Liver (tissue), 9 donors: Measurements from ENCODE around the gene CCDC136. TPM values are rescaled to one million over a fixed set of nuclear protein-coding genes. Genes with fewer than 3 reads are reported as not detected.

ENCODE experiments used
- DNase-seq: peaks from one replicate; pipeline ENCODE4 v3.0.0-alpha.2; 2017; ENCODE audit warnings: low spot score
- H3K27ac ChIP-seq, 2 donors: one replicate each; pipeline ENCODE4 v1.7.0; 2013; ENCODE audit warnings: inconsistent platforms in 2 of 2, low read length in 2 of 2, control low read depth in 1 of 2, low read depth in 1 of 2, mild to moderate bottlenecking in 1 of 2
- H3K27me3 ChIP-seq, 4 donors: one replicate each; pipeline versions ENCODE4 v1.6.1 to v1.7.0; 2013; ENCODE audit warnings: low read length in 3 of 4, inconsistent platforms in 1 of 4, mild to moderate bottlenecking in 1 of 4, moderate library complexity in 1 of 4; ENCODE audit not compliant: control insufficient read depth in 4 of 4, insufficient read depth in 4 of 4
- H3K36me3 ChIP-seq, 4 donors: one replicate each; pipeline versions ENCODE4 v1.6.1 to v1.7.0; 2013; ENCODE audit warnings: low read length in 3 of 4, mild to moderate bottlenecking in 3 of 4, low read depth in 1 of 4, moderate library complexity in 1 of 4; ENCODE audit not compliant: control insufficient read depth in 4 of 4, insufficient read depth in 3 of 4
- H3K4me1 ChIP-seq, 4 donors: one replicate each; pipeline versions ENCODE4 v1.6.1 to v1.7.0; 2013; ENCODE audit warnings: low read length in 3 of 4, mild to moderate bottlenecking in 3 of 4, moderate library complexity in 1 of 4; ENCODE audit not compliant: control insufficient read depth in 4 of 4, insufficient read depth in 4 of 4
- H3K4me3 ChIP-seq, 3 donors: one replicate each; pipeline versions ENCODE4 v1.6.1 to v1.7.0; 2013; ENCODE audit warnings: low read length in 3 of 3, control low read depth in 1 of 3, low read depth in 1 of 3, mild to moderate bottlenecking in 1 of 3
- H3K9ac ChIP-seq, 2 donors: one replicate each; pipeline ENCODE4 v1.7.0; 2013; ENCODE audit warnings: low read length in 2 of 2, mild to moderate bottlenecking in 2 of 2, moderate library complexity in 2 of 2, control low read depth in 1 of 2, low read depth in 1 of 2
- H3K9me3 ChIP-seq, 4 donors: one replicate each; pipeline versions ENCODE4 v1.6.1 to v1.7.0; 2013; ENCODE audit warnings: low read length in 3 of 4; ENCODE audit not compliant: control insufficient read depth in 4 of 4
- ATF3 ChIP-seq: IDR thresholded peaks from 2 replicates; pipeline ENCODE4 v1.6.1; 2016; ENCODE audit warnings: antibody characterized with exemption
- EGR1 ChIP-seq, 2 donors: IDR thresholded peaks; 2 replicates each; pipeline ENCODE4 v1.6.1; 2016 to 2018; ENCODE audit warnings: antibody characterized with exemption in 2 of 2, low read depth in 2 of 2
- FOXA2 ChIP-seq: IDR thresholded peaks from 2 replicates; pipeline ENCODE4 v1.6.1; 2016; ENCODE audit warnings: antibody characterized with exemption
- GABPA ChIP-seq, 2 donors: IDR thresholded peaks in 1 of 2; conservative IDR thresholded peaks in 1 of 2; 2 replicates each; pipeline ENCODE4 v1.6.1; 2016; ENCODE audit warnings: antibody characterized with exemption in 2 of 2, mild to moderate bottlenecking in 1 of 2, moderate library complexity in 1 of 2
- HNF4A ChIP-seq, 2 donors: conservative IDR thresholded peaks; 2 replicates each; pipeline ENCODE4 v1.6.1; 2016; ENCODE audit warnings: antibody characterized with exemption in 2 of 2, mild to moderate bottlenecking in 2 of 2
- JUND ChIP-seq, 2 donors: IDR thresholded peaks; 2 replicates each; pipeline ENCODE4 v1.6.1; 2016; ENCODE audit warnings: antibody characterized with exemption in 2 of 2
- MAX ChIP-seq: IDR thresholded peaks from 2 replicates; pipeline ENCODE4 v1.6.1; 2016; ENCODE audit warnings: antibody characterized with exemption
- REST ChIP-seq: IDR thresholded peaks from 2 replicates; pipeline ENCODE4 v1.6.1; 2016; ENCODE audit warnings: antibody characterized with exemption, mild to moderate bottlenecking
- ZBTB33 ChIP-seq: IDR thresholded peaks from 2 replicates; pipeline ENCODE4 v1.6.1; 2016; ENCODE audit warnings: antibody characterized with exemption
- WGBS: extraction: QIAGEN DNeasy Blood & Tissue Kit; methylation state at CpG from one replicate; pipeline ENCODE4 v1.1.7; 2013; 5-methylcytosine and 5-hydroxymethylcytosine counted together
- polyA plus RNA-seq, 2 donors: library from polyadenylated mRNA; stranded (reverse) in 1 of 2; unstranded in 1 of 2; fragments of 200-250 nt in 1 of 2; fragments of >200 nt in 1 of 2; fragmentation: Nextera tagmentation in 1 of 2; extraction: Ambion mirVana in 1 of 2; gene quantifications; one replicate each; pipeline versions ENCODE4 v1.2.1 to v1.2.3, GENCODE V29; 2013 to 2015
- total RNA-seq, 2 donors: library from RNA; depleted of rRNA; stranded (reverse); fragments of >200 nt; gene quantifications; one replicate each; pipeline ENCODE4 v1.2.3, GENCODE V29; 2014
- donor health status: healthy.
- donor health status: healthy.
- donor health status: healthy.
- donor health status: healthy.
- donor health status: healthy.

Gene CCDC136
- total and polyA plus RNA-seq, 4 donors: 0.09 to 0.59 (median 0.22) TPM

- no peak for DNase-seq
- no peaks in the 10 kb centered on the region for H3K9me3 ChIP-seq
- H3K36me3 ChIP-seq: no peaks in the 10 kb centered on the region
- H3K27ac ChIP-seq: no peak overlapping the region
- H3K4me3 ChIP-seq: no peak overlapping the region
- no peak overlapping the region for H3K9ac ChIP-seq
- WGBS: 44% methylated on average over 4 of the region's 4 CpGs
- TF ChIP-seq GABPA (IDR thresholded peaks at IDR 0.05 in 1 of 2, conservative IDR thresholded peaks at IDR 0.05 in 1 of 2) (no peak), FOXA2 (no peak), EGR1 (IDR thresholded peaks at IDR 0.05; ENCODE audit: low read depth in 2 of 2) (no peak), ZBTB33 (no peak), JUND (IDR thresholded peaks at IDR 0.05) (no peak), ATF3 (no peak), REST (no peak)
- H3K27me3 ChIP-seq: peaks cover 0 to 3% (median 0%) of the 10 kb centered on the region in 4 donors
- peaks cover 3 to 13% (median 7%) of the 10 kb centered on the region in 4 donors for H3K4me1 ChIP-seq
These were observed 42.2 kb downstream of the CCDC136 start for GRCh38 chr7:128833946-128834325.

- 92% methylated on average over 16 of the region's 16 CpGs for WGBS
- H3K36me3 ChIP-seq: no peaks in the 10 kb centered on the region
- TF ChIP-seq MAX: no peak
- DNase-seq: no peak
- no peak overlapping the region for H3K9ac ChIP-seq
- H3K4me3 ChIP-seq: no peak overlapping the region
- H3K27me3 ChIP-seq: no peaks in the 10 kb centered on the region
- H3K4me1 ChIP-seq: peaks cover 2 to 6% (median 3%) of the 10 kb centered on the region in 4 donors
- H3K27ac ChIP-seq: no peak overlapping the region
- no peaks in the 10 kb centered on the region for H3K9me3 ChIP-seq
These were observed 43.5 kb downstream of the CCDC136 start for GRCh38 chr7:128835231-128835751.

GRCh38 chr7:128835790-128836641, 44.2 kb downstream of the CCDC136 start:
- Histone ChIP-seq H3K9me3 (no peaks in the 10 kb centered on the region), H3K27me3 (no peaks in the 10 kb centered on the region), H3K27ac (no peak overlapping the region), H3K9ac (no peak overlapping the region), H3K36me3 (no peaks in the 10 kb centered on the region), H3K4me1 (no peaks in the 10 kb centered on the region), H3K4me3 (no peak overlapping the region)
- TF ChIP-seq HNF4A (conservative IDR thresholded peaks at IDR 0.05) (no peak), JUND (IDR thresholded peaks at IDR 0.05) (no peak)
- no peak for DNase-seq
- WGBS: 88% methylated on average over 14 of the region's 14 CpGs
